D721Med (cell line): ENCODE measurements around the gene FBXW4.
A peak's percentile ranks its signal among the peaks of the same experiment; 100 is the strongest.

Source experiments
- DNase-seq: peaks from one replicate; pipeline ENCODE4 v3.0.0; 2011; ENCODE audit warnings: low spot score; ENCODE audit not compliant: insufficient read length
- FAIRE-seq: peaks from 2 replicates; lab custom pipeline; 2011; peaks lifted over from hg19 to GRCh38; lab: Jason Lieb, UNC
- CTCF ChIP-seq: IDR thresholded peaks from 2 replicates; pipeline ENCODE4 v1.5.1; 2012; ENCODE audit warnings: mild to moderate bottlenecking, control low read depth; ENCODE audit not compliant: insufficient read depth; ENCODE audit errors: missing control alignments

Gene FBXW4

GRCh38 chr10:101690461-101690860 lies 4.5 kb downstream of the FBXW4 start:
- no peak for DNase-seq
- no peak for TF ChIP-seq CTCF
- FAIRE-seq: no peak

GRCh38 chr10:101687071-101687658 lies 7.8 kb downstream of the FBXW4 start:
- no peak for TF ChIP-seq CTCF
- DNase-seq: no peak
- FAIRE-seq: no peak

GRCh38 chr10:101686133-101686925 lies 8.6 kb downstream of the FBXW4 start:
- no peak for DNase-seq
- no peak for FAIRE-seq
- no peak for TF ChIP-seq CTCF

- no peak for TF ChIP-seq CTCF
- no peak for DNase-seq
- FAIRE-seq: no peak
Measured at GRCh38 chr10:101684782-101685181, 10.2 kb downstream of the FBXW4 start.

GRCh38 chr10:101683276-101683675 lies 11.7 kb downstream of the FBXW4 start:
- FAIRE-seq (no peak), DNase-seq (no peak)
- no peak for TF ChIP-seq CTCF

GRCh38 chr10:101682172-101682825 lies 12.7 kb downstream of the FBXW4 start:
- no peak for TF ChIP-seq CTCF
- no peak for DNase-seq
- FAIRE-seq: peak; percentile 6
